GM19023 (cell line): ENCODE data around the gene NPLOC4.

ENCODE experiments used
- ATAC-seq: cut with Tn5 transposase; IDR thresholded peaks from one replicate; pipeline ENCODE4 v1.9.1; 2021; ENCODE audit warnings: mild to moderate bottlenecking, moderate library complexity; ENCODE audit not compliant: unreplicated experiment

Gene NPLOC4

DNA sequence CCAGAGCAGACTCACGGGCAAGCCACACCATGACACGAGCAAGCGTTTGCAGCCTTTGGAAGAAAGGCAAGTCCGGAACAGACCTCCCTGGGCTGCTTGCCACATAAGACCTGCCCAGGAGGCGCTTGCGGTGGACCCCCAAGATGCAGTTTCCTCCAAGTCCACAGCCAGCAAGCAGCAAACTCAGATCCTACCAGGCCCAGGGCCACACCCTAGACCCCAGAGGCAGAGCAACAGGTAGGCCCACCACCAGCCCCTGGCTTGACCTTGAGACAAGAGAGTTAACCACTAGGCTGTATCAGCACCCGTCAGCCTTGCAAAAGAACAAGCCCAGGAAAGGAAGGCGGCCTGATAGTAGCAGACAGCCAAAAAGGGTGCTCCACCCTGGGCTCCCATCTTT is 87.1 kb downstream of the NPLOC4 start:
- ATAC-seq, result no peak

DNA sequence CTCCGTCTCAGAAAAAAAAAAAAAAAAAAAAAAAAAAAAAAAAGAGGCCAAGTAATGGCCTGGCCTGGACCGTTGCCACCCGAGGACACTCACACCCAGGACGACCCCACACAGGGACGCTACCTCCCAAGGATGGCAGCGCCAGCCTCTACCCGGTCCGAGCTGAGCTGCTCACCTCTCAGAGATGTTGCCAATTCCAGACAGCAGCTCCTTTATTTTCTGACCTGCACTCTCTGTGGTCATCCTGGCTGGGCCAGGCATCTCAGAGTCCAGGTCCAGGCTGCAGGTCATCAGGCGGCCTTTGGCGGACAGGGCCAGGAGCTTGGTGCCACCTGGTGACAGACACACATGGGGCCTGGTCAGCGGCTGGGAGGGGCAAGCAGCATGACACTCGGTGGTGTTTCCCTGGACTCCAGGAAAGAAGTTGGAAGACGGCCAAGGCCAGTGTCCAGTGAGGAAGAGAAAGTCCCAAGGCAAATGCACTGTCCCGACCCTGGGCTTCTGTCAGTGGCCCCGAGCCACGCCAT is 87.8 kb downstream of the NPLOC4 start:
- no peak for ATAC-seq

DNA sequence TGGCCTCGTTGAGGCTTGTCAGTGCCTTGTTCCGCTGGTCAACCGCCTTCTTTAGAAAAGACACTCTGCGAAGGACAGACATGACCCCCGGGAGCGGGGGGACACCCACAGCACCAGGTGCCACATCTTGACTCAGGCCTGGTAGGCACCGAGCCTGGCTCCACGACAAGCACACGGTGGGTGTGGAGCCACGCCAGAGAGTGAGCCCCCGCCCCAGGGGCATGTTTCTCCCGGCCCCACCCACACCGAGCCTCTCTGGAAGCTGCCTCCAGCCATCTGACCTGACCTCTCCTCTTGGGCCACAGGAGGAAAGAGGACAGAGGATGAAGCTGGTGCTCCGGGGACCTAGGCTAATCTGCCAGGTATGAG is 89.3 kb downstream of the NPLOC4 start:
- no peak for ATAC-seq

DNA sequence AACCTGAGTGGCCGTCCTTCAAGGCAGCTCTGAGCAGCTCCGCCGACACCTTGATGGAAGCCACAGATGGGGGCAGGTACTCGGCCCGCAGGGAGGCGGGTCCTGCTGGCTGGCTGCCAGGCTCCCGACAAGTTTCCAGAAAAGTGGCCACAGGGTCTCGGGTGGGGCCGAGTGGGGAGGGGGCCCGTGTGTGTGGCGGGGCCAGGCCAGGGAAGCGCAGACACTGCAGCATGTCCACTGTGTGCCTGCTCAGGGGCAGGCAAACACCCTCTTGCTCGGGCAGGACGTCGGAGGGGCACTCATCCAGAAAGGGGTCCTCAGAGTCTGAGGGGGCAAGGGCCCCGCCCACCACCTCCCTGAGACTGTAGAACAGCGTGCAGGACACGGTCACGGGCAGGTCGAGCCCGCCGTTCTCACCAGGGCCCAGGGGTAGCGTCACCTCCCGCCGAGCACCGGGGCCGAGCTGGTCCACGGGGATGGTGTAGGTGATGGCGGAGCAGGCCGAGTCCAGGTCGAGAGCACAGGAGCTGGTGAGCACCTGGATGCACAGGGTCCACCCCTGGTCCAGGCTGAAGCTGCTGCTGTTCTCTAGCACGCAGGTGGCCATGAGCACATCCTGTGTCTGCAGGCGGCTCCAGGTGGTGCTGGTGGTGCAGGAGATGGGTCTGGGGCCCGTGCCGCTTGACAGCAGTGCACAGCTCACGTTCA is 89.9 kb downstream of the NPLOC4 start:
- no peak for ATAC-seq

DNA sequence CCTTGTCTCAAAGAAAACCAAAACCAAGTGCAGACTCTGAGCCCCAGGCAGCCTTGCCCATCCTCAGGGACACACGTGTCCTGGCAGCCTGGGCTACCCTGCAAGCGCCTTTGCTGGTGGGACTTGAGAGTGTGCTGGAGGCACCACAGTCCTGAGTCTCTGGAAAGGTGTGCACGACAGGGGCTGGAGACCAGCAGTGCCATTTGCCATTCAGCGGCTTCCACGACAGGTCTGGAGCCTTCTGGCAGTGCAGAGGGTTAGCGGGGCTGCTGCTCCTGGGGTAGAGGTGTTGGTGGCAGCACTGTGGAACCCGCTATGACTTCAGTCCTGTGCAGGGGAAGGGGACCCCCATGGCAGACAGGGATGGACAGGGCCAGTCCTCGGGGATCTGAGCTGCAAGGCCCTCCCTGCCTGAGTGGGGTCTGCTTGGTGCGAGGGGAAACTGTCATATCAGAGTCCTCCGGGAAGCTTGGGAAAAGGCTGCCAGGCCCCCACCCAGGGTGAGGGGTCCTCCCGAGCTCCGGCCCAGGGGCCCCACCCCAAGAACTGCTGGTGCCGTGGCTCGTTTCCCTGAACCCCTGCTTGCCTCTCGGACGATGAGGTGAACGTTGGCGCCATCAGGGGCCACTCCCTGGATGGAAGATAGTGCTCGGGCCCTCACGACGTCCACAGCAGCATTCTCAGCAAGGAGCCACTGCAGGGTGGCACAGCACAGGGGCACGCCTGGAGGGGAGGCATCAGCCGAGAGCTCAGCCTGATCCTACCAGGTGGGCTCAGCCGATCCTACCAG is 91.6 kb downstream of the NPLOC4 start:
- no peak for ATAC-seq

DNA sequence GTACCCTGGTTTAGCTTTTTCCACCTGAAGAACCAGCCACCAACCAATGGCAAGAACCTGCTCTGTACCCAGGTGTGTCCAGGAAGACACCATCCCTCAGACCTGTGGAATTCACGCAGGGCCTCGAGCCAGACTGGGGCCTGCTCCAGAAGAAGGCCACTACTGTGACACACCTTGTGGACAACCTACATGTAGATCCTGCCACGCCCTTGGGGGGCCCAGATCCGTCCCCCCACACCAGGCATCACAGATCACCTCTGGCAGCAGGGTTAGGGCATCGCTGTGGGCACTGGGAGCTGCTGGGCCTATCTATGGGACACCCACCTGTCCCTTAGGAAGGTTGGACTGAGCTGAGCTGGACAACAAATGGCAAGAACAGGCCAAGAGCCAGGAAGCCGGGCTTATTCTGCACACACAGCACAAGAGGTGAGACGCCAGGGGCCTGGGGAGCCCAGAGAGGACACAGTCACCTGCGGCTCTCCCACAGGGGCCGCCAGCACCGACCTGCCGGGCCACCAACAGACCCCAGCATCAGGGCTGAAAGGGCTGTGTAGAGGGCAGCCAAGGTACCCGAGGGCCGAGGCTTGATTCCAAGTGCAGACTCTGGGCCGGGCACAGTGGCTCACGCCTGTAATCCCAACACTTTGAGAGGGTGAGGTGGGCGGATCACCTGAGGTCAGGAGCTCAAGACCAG is 92.5 kb downstream of the NPLOC4 start:
- ATAC-seq, result no peak

DNA sequence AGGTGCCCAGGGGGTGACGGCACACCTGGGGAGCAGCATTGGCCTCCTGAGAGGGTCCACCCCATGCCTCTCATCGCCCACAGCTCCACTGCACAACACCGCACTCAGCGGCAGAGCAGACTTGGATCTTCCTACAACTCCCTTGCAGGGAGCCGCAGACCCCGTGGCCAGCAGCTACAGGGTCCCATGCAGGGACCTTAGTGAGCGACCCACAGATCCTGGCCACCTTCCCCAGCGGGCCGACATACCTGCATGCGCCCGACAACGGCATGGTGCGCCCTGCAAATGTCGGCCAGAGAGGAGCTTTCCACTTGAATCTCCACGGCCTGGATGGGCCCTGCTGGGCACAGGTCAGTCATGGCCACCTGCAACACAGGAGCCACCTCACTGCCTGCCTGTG is 93.2 kb downstream of the NPLOC4 start:
- ATAC-seq, result no peak

DNA sequence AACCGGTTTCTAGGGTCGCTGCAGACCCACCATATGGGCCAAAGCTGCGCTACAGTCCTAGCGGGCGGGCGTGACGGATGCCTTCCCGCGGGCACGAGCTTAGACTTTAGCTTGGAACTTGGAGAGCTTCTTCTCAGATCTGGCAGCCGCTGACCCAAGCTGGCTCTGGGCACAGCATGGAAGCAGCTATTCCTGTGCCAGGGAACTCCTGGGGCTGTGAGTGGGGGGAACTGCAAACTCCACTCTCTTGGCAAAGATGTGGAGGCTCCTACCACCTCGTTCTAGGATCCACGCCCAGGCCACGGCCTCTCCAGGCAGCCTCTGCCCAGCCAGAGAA is 93.6 kb downstream of the NPLOC4 start:
- ATAC-seq, result no peak

DNA sequence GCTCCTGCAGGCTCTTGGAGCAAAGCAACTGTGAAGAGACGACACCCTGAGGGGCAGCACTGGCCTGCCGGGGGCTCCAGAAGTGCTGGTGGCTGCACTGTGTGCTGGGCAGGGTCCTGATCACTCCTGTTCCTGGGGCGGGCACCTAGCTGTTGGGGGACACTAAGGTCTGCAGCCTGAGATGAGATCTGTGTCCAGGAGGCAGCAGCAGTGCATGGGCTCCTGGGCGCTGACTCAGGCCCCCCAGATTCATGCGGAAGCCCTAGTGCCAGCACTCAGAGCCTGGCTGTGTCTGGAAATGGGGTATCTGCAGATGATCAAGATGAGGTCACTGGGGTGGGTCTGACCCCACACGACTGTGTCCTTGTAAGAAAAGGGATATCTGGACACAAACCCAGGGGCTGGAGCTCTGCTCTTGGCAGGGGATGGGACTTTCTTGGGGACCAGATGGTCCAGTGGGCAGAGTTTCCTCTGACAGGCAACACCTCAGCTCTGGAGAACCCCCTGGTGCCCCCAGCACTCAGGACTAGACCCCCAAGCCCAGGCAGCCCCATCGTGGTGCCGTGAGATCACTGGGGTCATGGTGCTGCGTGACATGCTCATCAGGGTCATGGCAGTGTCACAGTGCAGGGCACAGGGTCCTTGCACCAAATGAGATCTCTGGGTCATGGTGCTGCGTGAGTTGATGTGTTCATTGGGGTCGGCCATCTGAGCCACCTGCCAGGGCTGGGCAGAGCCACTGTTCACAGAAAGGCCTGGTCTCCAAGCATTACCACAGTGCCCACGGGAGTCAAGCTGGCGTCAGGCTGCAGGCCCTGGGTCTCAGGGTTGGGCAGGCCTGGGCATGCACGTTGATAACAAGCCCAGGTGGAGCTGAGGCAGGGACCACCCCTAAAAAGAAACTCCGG is 94.2 kb downstream of the NPLOC4 start:
- no peak for ATAC-seq

DNA sequence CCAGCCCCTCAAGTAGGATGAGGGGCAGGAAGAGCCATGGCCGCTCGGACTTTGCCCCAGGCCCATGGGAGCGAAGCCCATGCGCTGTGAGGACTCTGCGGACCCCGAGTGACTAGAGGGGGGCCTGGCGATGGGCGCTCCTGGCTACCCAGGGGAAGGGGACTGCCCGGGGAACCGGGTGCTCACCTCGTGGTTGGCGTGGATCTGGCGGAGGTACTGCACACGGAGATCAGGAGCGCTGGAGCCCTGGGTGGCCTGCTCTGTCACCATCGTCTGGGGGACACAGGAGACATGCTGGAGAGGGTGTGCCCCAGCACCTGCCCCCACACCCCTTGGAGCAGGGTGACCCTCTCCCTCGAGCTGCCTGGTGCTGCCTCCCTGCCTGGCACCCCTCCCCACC is 95.8 kb downstream of the NPLOC4 start:
- no peak for ATAC-seq

DNA sequence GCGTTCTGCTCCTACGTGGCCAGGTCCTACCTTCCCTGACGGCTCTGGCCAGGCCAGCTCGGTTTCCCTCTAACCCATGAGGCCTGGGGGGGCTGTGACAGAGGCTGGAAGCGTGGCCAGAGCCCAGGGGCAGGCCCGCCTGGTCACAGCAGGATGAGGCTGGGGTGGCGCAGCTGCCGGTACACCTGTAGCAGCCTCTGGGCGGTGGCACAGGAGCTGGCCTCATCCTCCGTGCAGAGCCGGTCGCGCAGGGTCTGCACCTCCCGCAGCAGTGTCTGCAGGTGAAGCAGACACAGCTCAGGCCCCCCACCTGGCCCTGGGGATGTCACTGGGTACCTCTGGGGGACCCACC is 96.3 kb downstream of the NPLOC4 start:
- ATAC-seq, result no peak

DNA sequence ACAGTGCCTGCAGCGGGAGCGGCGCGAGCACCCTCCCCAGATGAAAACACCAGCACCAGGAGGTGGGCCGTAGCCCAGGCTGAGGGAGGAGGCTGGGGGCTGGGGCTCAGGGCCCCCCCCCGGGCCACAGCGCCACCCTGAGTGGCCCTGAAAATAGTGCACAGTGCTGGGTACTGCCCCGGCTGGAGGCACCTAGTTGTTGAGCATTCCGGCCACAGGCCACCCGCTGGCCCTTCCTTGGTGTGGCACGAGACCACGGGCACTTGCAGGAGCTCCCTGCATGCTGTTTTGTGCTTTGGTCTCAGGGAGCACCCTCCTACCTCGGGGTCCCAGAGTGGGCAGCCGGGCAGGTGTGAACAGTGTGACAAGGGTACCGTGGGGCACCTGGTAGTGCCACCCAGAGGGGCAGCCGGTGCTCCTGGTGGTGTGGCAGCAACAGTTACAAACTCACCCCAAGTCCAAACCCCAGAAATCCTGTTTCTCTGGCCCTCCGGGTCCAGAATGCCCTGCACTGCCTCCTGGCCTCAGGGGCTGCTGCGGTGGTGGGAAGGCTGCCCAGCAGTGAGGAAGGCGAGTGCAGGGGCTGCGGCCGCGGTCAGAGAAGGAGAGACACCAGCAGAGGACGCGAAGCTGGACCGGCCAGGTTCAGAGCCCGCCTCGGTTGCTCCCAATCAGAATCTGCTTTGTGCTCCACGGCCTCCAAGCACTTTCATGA is 96.8 kb downstream of the NPLOC4 start:
- no peak for ATAC-seq

DNA sequence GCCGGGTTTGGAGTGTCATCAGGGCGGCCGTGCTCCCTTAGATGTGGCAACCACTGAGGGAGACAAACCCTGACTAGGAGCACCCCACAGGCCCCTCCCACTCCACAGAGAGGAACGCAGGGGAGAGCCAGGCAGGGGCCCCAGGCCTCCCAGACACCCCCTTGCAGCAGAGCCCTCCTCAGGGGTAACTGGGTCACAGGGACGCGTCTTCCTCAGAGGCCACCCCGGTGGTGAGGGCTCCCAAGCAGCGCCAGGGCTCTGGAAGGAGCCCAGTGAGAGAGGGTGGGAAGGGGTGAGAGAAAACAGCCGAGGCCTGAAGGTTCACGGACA is 97.4 kb downstream of the NPLOC4 start:
- ATAC-seq, result no peak

DNA sequence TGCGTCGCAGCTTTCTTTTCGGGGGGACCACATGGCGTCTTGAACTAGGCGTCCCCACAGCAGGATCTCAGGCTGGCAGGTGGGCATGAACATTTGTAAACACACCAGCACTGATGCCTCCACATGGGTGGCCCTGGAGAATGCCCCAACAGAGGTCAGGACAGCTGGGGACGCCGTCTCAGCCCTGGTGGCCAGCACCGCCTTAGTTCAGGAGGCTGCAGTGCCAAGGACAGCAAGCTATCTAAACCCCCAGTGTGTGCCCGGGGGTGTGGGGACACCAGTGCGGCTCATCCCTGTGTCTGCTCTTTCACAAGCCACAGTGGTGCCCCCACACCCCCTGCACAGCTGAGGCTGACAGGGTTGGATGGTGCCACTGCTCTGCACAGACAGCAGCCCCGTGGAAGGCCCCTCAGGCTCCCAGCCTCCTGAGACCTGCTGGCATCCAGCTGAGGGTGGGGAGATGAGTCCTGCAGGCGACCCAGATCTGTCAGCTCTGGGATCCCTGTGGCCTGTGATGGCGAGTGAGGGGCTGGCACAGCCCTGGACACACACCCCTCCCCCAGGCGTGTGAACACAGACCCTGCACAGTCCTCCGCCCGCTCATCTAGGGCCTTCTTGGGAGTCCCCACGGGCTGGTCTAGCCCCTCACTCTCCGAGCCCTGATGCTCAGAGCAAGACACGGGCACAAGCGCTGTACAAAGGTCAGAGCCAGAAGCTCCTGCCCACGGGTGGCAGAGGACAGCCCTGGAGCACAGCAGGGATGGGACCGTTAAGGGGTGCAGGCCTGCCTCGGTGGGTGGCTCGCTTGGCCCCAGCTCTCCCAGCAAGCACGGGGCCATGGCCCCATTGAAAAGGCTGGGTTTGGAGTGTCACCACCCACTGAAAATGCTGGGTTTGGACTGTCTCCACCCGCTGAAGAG is 98.0 kb downstream of the NPLOC4 start:
- ATAC-seq, result no peak

DNA sequence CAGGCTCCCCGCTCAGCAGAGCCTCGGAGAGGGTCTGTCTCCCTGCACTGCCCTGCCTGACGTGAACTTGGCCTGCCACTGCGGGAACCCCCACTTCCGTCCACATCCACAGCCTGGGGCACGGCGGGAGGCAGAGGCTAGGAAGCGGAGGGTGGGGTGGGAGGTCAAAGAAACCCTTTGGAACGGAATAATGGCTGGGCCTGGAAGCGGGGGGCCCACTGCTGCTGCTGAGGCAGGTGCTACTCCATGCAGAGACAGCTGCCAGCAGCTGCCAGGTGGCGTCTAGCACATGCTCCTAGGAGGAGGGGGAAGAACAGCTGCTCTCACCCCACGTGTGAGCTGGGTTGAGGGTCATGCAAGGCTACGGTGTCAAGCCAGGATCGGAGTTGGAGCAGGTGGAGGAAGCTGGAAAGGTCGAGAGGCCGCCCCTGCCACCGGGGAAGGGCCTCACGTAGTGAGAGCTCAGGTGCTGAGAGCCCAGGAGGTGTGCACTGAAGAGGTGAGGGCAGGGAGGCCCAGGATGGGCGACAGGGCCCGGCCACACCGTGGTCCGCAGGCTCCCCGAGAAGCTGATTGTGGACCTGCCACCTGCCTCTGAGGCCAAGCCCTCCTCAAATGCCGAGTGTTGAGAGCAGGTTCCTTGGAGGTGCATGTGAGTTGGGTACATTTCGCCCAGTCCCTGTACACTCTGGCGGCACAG is 98.9 kb downstream of the NPLOC4 start:
- no peak for ATAC-seq

DNA sequence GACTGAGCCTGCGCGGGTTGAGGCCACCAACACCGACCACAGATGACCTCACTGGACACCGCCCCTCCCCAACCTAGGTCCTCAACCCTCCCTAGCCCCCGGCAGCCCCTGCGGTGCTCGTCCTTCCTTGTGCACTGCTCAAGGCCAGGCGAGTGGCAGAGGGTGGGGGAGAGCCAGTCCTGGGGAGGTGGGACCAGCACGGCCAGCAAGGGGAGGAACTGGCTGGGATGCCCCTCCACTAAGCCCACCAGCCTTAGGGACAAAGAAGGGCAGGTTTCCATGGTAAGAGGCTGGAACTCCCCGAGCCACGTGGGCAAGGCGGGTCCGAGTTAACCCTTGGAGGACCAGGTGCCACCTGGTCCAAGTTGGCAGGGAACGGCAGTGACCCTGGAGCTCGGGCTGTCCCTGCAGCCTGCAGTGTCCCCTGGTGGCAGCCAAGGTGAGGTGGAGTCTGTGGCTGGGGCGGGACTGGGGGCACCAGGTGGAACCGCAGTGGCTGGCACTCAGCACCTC is 99.5 kb downstream of the NPLOC4 start:
- ATAC-seq, result no peak

DNA sequence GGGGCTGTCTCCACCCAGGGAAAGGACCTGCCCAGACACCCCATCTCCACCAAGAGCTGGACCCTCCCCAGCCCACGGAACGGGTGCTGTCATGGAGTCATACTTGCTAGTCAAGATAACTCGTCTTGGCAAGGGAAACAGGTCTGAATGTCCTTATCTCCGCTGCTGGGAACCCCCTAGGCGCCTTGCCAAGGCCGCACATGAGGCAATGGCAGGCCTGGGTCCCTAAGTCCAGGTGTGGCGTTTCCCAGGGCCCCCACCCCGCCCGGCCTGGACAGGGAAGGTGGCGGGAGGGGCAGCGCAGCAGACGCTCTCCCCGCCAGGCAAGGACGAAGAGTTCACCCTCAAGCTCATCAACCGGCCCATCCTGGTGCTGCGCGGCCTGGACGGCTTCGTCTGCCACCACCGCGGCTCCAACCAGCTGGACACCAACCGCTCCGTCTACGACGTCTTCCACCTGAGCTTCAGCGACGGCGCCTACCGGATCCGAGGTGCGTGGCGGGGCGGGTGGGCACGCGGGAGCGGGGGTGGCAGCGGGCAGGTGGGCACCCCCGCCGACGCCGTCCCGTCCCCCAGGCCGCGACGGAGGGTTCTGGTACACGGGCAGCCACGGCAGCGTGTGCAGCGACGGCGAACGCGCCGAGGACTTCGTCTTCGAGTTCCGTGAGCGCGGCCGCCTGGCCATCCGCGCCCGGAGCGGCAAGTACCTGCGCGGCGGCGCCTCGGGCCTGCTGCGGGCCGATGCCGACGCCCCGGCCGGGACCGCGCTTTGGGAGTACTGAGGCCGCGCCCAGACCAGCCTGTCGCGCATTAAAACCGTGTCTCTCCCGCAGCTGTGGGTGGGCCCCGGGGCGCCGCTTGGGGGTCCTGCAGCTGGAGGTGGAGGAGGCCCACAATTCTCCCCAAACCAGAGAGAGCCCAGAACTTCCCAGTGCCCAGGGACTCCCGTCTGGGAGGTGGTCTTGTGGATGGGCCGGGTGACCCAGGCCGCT is 100.3 kb downstream of the NPLOC4 start:
- no peak for ATAC-seq
